HFFc6 (cell line): ENCODE results near the gene TANGO6. TPM values are rescaled to one million over a fixed set of nuclear protein-coding genes. Genes with fewer than 3 reads are reported as not detected.

Experiments
- DNase-seq: peaks from one replicate; pipeline ENCODE4 v3.0.0-alpha.2; 2018
- H3K27ac Mint-ChIP-seq: 2 replicates; pipeline ENCODE4 v1.8.0; 2020; ENCODE audit warnings: mild to moderate bottlenecking, mixed read lengths
- H3K27me3 Mint-ChIP-seq: 2 replicates; pipeline ENCODE4 v1.8.0; 2021; ENCODE audit warnings: mild to moderate bottlenecking, moderate library complexity, mixed read lengths; ENCODE audit not compliant: insufficient read depth
- H3K36me3 Mint-ChIP-seq: 2 replicates; pipeline ENCODE4 v1.8.0; 2021; ENCODE audit warnings: low read depth, mixed read lengths
- H3K4me1 Mint-ChIP-seq: 2 replicates; pipeline ENCODE4 v1.8.0; 2020; ENCODE audit warnings: low read depth, mixed read lengths
- H3K4me3 Mint-ChIP-seq: 2 replicates; pipeline ENCODE4 v1.8.0; 2020; ENCODE audit warnings: mild to moderate bottlenecking, moderate library complexity, mixed read lengths
- H3K9me3 Mint-ChIP-seq: 2 replicates; pipeline ENCODE4 v1.8.0; 2020; ENCODE audit warnings: mild to moderate bottlenecking, mixed read lengths
- CTCF ChIP-seq: fragments of 200-600 bp; sonication (generic); IDR thresholded peaks from 2 replicates; pipeline ENCODE4 v1.5.0; 2021; ENCODE audit warnings: antibody characterized with exemption, mild to moderate bottlenecking
- total RNA-seq, 6 experiments: library from RNA; stranded (reverse); fragmentation: NEBNext Ultra II Directional; extraction: Animal tissue kit (Norgen Biotek cat#: 25700); gene quantifications; 2 replicates in 1 of 6; 3 replicates in 5 of 6; pipeline ENCODE4 v1.2.3, GENCODE V29; 2021

Gene TANGO6
- total RNA-seq, 6 experiments from 2014 or later, result 14.7 to 22.1 (median 18.9) TPM

GRCh38 chr16:68951991-68952877 is 108.9 kb downstream of the TANGO6 start:
- Mint-ChIP-seq H3K27ac (peak overlapping the region; percentile 58; the same call in 1 of the 2 replicates), H3K9me3 (no peaks in the 10 kb centered on the region), H3K36me3 (peaks cover 4% of the 10 kb centered on the region; the same call in 1 of the 2 replicates), H3K4me1 (peaks cover 11% of the 10 kb centered on the region), H3K4me3 (no peak overlapping the region), H3K27me3 (no peaks in the 10 kb centered on the region)
- TF ChIP-seq CTCF, result no peak
- peak; percentile 20 for DNase-seq

- DNase-seq, result no peak
- Mint-ChIP-seq H3K36me3 (no peaks in the 10 kb centered on the region), H3K4me1 (peaks cover 11% of the 10 kb centered on the region), H3K4me3 (no peak overlapping the region), H3K9me3 (no peaks in the 10 kb centered on the region), H3K27me3 (no peaks in the 10 kb centered on the region), H3K27ac (no peak overlapping the region)
- no peak for TF ChIP-seq CTCF
Observed at GRCh38 chr16:68954911-68955635, 111.7 kb downstream of the TANGO6 start.

- DNase-seq, result no peak
- H3K27ac Mint-ChIP-seq, result no peak overlapping the region
- H3K4me1 Mint-ChIP-seq, result no peaks in the 10 kb centered on the region
- H3K27me3 Mint-ChIP-seq, result no peaks in the 10 kb centered on the region
- no peaks in the 10 kb centered on the region for H3K9me3 Mint-ChIP-seq
- H3K36me3 Mint-ChIP-seq, result 0 out of 2 replicates have a peak, but pooled peaks cover 7% of the 10 kb centered on the region
- no peak overlapping the region for H3K4me3 Mint-ChIP-seq
- no peak for TF ChIP-seq CTCF
Observed at GRCh38 chr16:68960910-68961309, 117.6 kb downstream of the TANGO6 start.

- Mint-ChIP-seq H3K27me3 (no peaks in the 10 kb centered on the region), H3K27ac (no peak overlapping the region), H3K36me3 (0 out of 2 replicates have a peak, but pooled peaks cover 7% of the 10 kb centered on the region), H3K9me3 (no peaks in the 10 kb centered on the region), H3K4me3 (no peak overlapping the region), H3K4me1 (no peaks in the 10 kb centered on the region)
- no peak for DNase-seq
- no peak for TF ChIP-seq CTCF
Observed at GRCh38 chr16:68961778-68962402, 118.6 kb downstream of the TANGO6 start.

- TF ChIP-seq CTCF, result no peak
- Mint-ChIP-seq H3K4me3 (no peak overlapping the region), H3K27ac (no peak overlapping the region), H3K9me3 (no peaks in the 10 kb centered on the region), H3K27me3 (no peaks in the 10 kb centered on the region), H3K4me1 (peaks cover 15% of the 10 kb centered on the region), H3K36me3 (peaks cover 4% of the 10 kb centered on the region; the same call in 1 of the 2 replicates)
- DNase-seq, result no peak
Observed at GRCh38 chr16:68969338-68969737, 126.0 kb downstream of the TANGO6 start.
